ENCODE measurements around the gene CCDC87.
"Not testable (repeated sequence)": the region's sequence is repeated elsewhere in the genome, so short reads cannot be mapped to it uniquely, and the experiment has no call there.

The CCDC87 gene

GRCh38 chr11:66554602-66555001 is 38.3 kb downstream of the CCDC87 start:
- DNase-seq (ENCODE audit: low read depth in 2 of 2): no peak

GRCh38 chr11:66550887-66551286 is 42.0 kb downstream of the CCDC87 start:
- DNase-seq (ENCODE audit: low read depth in 2 of 2): no peak

- DNase-seq (ENCODE audit: low read depth in 2 of 2): no peak
Observed at GRCh38 chr11:66549696-66550095, 43.2 kb downstream of the CCDC87 start.

- DNase-seq (ENCODE audit: low read depth in 2 of 2): no peak
Observed at GRCh38 chr11:66548774-66549630, 43.9 kb downstream of the CCDC87 start.

- DNase-seq (ENCODE audit: low read depth in 2 of 2): no peak
Observed at GRCh38 chr11:66548041-66548440, 44.8 kb downstream of the CCDC87 start.

- DNase-seq (ENCODE audit: low read depth in 2 of 2): no peak
Observed at GRCh38 chr11:66547662-66548009, 45.2 kb downstream of the CCDC87 start.

- DNase-seq (ENCODE audit: low read depth in 2 of 2): no peak
Observed at GRCh38 chr11:66546966-66547661, 45.7 kb downstream of the CCDC87 start.

- no peak for DNase-seq (ENCODE audit: low read depth in 2 of 2)
Observed at GRCh38 chr11:66546368-66546965, 46.4 kb downstream of the CCDC87 start, which contains the start of gene ACTN3. ACTN3 (plus strand) TSS chr11:66546903; CDS start chr11:66546938, 35 bp downstream.

- peak; percentile 90 to 91 for DNase-seq (ENCODE audit: low read depth in 2 of 2)
Observed at GRCh38 chr11:66545701-66546367, 47.0 kb downstream of the CCDC87 start, which contains the start of gene ZDHHC24. ZDHHC24 (minus strand) TSS chr11:66546048; CDS start chr11:66546003, 45 bp downstream.

- not testable (repeated sequence) for DNase-seq (ENCODE audit: low read depth in 2 of 2)
Observed at GRCh38 chr11:66544952-66545351, 47.9 kb downstream of the CCDC87 start.

GRCh38 chr11:66543263-66544107 is 49.4 kb downstream of the CCDC87 start:
- DNase-seq (ENCODE audit: low read depth in 2 of 2): peak; percentile 44 to 52

GRCh38 chr11:66542362-66542761 is 50.5 kb downstream of the CCDC87 start:
- DNase-seq (ENCODE audit: low read depth in 2 of 2): no peak

- no peak for DNase-seq (ENCODE audit: low read depth in 2 of 2)
Observed at GRCh38 chr11:66541892-66542291, 51.0 kb downstream of the CCDC87 start.

- not testable (repeated sequence) for DNase-seq (ENCODE audit: low read depth in 2 of 2)
Observed at GRCh38 chr11:66540598-66540997, 52.3 kb downstream of the CCDC87 start.
